ENCODE results near the gene RAB11FIP4.
A peak's percentile ranks its signal among the peaks of the same experiment; 100 is the strongest.

Gene RAB11FIP4

GRCh38 chr17:31412511-31412910 is 21.0 kb downstream of the RAB11FIP4 start:
- no peaks in the 10 kb centered on the region for H3K36me3 ChIP-seq
- H3K9me3 ChIP-seq (ENCODE audit: severe bottlenecking): no peaks in the 10 kb centered on the region
- no peak overlapping the region for H3K27ac ChIP-seq
- TF ChIP-seq CTCF (IDR thresholded peaks at IDR 0.05; ENCODE audit: low read depth, low read length): no peak
- no peaks in the 10 kb centered on the region for H3K27me3 ChIP-seq (ENCODE audit: insufficient read depth, low read depth, severe bottlenecking)
- no peak overlapping the region for H3K4me3 ChIP-seq (ENCODE audit: low read depth, low read length)
- peak; percentile 61 for DNase-seq

DNA sequence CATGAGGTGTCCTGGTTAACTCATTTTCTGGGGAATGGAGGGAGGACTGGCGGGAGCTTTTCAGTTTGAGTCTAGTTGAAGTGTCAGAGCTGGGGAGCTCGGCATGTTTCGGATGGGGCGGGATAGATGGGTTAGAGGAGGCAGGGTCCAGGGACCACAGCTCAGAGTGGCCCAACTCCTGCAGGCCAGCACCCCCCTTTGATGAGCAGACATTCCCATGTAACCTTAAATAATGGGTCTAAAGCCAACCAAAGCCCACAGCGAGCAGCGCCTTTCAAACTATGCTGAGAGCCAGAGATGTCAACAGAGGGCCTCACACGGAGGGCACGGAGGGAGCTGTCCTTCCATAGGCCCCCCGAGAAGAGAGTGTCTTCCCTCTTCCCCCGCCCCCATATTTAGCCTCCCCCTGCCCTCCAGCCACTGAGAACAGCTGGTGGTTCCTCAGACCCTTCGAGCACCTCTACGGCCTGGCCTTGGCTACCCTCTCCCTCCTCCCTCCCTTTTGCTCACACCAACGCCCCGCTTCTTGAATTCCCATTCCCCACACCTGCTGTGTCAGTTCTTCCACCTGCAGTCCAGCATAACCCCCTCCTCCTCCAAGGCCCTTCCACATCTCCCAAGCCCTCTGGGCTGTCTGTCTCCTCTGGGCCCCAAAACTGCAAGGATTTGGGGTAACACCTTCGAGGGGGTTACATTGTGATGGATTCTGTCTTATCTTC is 21.8 kb downstream of the RAB11FIP4 start:
- no peak overlapping the region for H3K4me3 ChIP-seq (ENCODE audit: low read depth, low read length)
- no peak for TF ChIP-seq CTCF (IDR thresholded peaks at IDR 0.05; ENCODE audit: low read depth, low read length)
- DNase-seq: no peak
- no peaks in the 10 kb centered on the region for H3K27me3 ChIP-seq (ENCODE audit: insufficient read depth, low read depth, severe bottlenecking)
- no peaks in the 10 kb centered on the region for H3K9me3 ChIP-seq (ENCODE audit: severe bottlenecking)
- H3K27ac ChIP-seq: no peak overlapping the region
- no peaks in the 10 kb centered on the region for H3K36me3 ChIP-seq

- Histone ChIP-seq H3K4me3 (ENCODE audit: low read depth, low read length) (no peak overlapping the region), H3K27me3 (ENCODE audit: insufficient read depth, low read depth, severe bottlenecking) (no peaks in the 10 kb centered on the region), H3K27ac (no peak overlapping the region), H3K36me3 (no peaks in the 10 kb centered on the region), H3K9me3 (ENCODE audit: severe bottlenecking) (no peaks in the 10 kb centered on the region)
- TF ChIP-seq CTCF (IDR thresholded peaks at IDR 0.05; ENCODE audit: low read depth, low read length): no peak
- DNase-seq: no peak
Measured at GRCh38 chr17:31413874-31414549, 22.5 kb downstream of the RAB11FIP4 start.

DNA sequence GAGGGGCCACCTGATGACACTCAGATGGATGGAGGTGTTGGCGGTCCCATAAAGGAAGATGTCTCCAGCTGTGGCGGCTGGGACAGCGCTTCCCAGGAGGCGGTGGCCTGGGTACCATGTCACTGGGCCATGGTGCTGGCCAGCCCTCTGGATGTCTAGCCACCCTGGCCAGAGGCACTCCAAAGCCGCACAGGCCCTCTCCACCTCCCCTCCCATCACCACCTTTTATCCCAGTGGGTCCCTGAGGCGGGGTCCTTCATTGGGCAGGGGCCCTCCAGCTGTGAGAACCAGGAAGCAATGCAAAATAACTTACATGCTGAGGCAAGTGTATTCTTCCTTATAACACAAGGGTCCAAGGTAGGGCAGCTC is 23.1 kb downstream of the RAB11FIP4 start:
- no peaks in the 10 kb centered on the region for H3K9me3 ChIP-seq (ENCODE audit: severe bottlenecking)
- no peaks in the 10 kb centered on the region for H3K36me3 ChIP-seq
- H3K27me3 ChIP-seq (ENCODE audit: insufficient read depth, low read depth, severe bottlenecking): no peaks in the 10 kb centered on the region
- TF ChIP-seq CTCF (IDR thresholded peaks at IDR 0.05; ENCODE audit: low read depth, low read length): no peak
- no peak for DNase-seq
- no peak overlapping the region for H3K4me3 ChIP-seq (ENCODE audit: low read depth, low read length)
- H3K27ac ChIP-seq: no peak overlapping the region

DNA sequence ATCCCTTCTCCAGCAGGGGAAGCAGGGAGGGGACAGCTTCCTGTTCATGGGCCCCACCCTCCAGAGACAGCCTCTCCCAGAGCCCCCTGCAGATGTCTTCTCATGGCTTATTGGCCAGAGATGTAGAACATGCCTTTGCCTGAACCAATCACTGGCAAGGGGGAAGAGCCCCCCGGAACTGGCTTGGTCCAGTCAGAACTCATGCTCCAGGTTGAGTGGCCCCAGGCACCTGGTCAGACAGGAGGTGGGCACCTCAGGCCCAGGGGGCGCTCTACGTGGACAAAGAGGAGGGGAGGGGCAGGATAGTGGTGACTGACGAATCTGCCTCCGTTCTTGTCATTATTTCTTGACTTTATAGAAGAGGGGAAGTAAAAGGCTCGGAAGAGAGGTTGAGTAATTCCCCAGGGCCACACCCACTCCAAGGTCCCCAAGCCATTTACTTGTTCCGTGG is 23.6 kb downstream of the RAB11FIP4 start:
- TF ChIP-seq CTCF (IDR thresholded peaks at IDR 0.05; ENCODE audit: low read depth, low read length): no peak
- Histone ChIP-seq H3K36me3 (no peaks in the 10 kb centered on the region), H3K27ac (no peak overlapping the region), H3K9me3 (ENCODE audit: severe bottlenecking) (no peaks in the 10 kb centered on the region), H3K4me3 (ENCODE audit: low read depth, low read length) (no peak overlapping the region), H3K27me3 (ENCODE audit: insufficient read depth, low read depth, severe bottlenecking) (no peaks in the 10 kb centered on the region)
- no peak for DNase-seq

All from WERI-Rb-1 (cell line).